HepG2 (cell line): ENCODE data around the gene SLC25A47. TPM values are rescaled to one million over a fixed set of nuclear protein-coding genes. Genes with fewer than 3 reads are reported as not detected.

ENCODE experiments used
- ERF ChIP-seq: IDR thresholded peaks from 2 replicates; pipeline ENCODE4 v1.6.1; 2018; ENCODE audit warnings: missing biosample characterization, missing genetic modification reagents
- ETV6 ChIP-seq: sonication (generic); formaldehyde crosslinking; conservative IDR thresholded peaks from 2 replicates; pipeline ENCODE4 v1.4.0; 2020; ENCODE audit warnings: missing genetic modification reagents
- JARID2 ChIP-seq: sonication (generic); formaldehyde crosslinking; IDR thresholded peaks from 2 replicates; pipeline ENCODE4 v1.8.1; 2023; ENCODE audit warnings: missing genetic modification reagents, inconsistent platforms; ENCODE audit not compliant: insufficient replicate concordance
- LCORL ChIP-seq, 2 experiments: fragments of 450-650 bp in 1 of 2; sonication (generic) in 1 of 2; formaldehyde crosslinking in 1 of 2; IDR thresholded peaks; 2 replicates each; pipeline versions ENCODE4 v1.5.0 to v1.6.1; 2017 to 2020; ENCODE audit warnings: antibody characterized with exemption in 1 of 2, missing genetic modification reagents in 1 of 2
- TCF12 ChIP-seq, 2 experiments: fragments of 450-650 bp in 1 of 2; sonication (generic) in 1 of 2; formaldehyde crosslinking in 1 of 2; IDR thresholded peaks; 2 replicates each; pipeline versions ENCODE4 v1.6.1 to v1.8.0; 2017 to 2022; ENCODE audit warnings: antibody characterized with exemption in 1 of 2, mild to moderate bottlenecking in 1 of 2, missing genetic modification reagents in 1 of 2, moderate library complexity in 1 of 2
- TRIM24 ChIP-seq: sonication (generic); formaldehyde crosslinking; IDR thresholded peaks from 2 replicates; pipeline ENCODE4 v1.8.0; 2022; ENCODE audit warnings: mild to moderate bottlenecking, missing genetic modification reagents
- ZNF44 ChIP-seq: sonication (generic); formaldehyde crosslinking; IDR thresholded peaks from 2 replicates; pipeline ENCODE4 v1.5.1; 2020; ENCODE audit warnings: mild to moderate bottlenecking, missing genetic modification reagents
- ZNF556 ChIP-seq: sonication (generic); formaldehyde crosslinking; IDR thresholded peaks from 2 replicates; pipeline ENCODE4 v1.4.0; 2020; ENCODE audit warnings: mild to moderate bottlenecking, missing genetic modification reagents, borderline replicate concordance
- polyA plus RNA-seq, 8 experiments: library from polyadenylated mRNA; depleted of rRNA in 3 of 8; stranded (reverse) in 7 of 8; unstranded in 1 of 8; fragments of >200 nt; fragmentation: Illumina TruSeq in 4 of 8; extraction: Trizol in 4 of 8; gene quantifications; 2 replicates each; pipeline versions ENCODE4 v1.2.1 to v1.2.3, GENCODE V29; 2011 to 2016; ENCODE audit warnings: low read depth in 4 of 8, missing spikeins in 1 of 8, mixed read lengths in 1 of 8; ENCODE audit not compliant: insufficient read depth in 1 of 8
- total RNA-seq, 5 experiments: library from RNA; depleted of rRNA; stranded (reverse); fragments of >200 nt; fragmentation: Illumina TruSeq; extraction: Trizol; gene quantifications; 2 replicates each; pipeline ENCODE4 v1.2.3, GENCODE V29; 2016; ENCODE audit warnings: low read depth in 1 of 5
- TF ChIP-seq, protein P1 (sequence below): sonication (generic); formaldehyde crosslinking; IDR thresholded peaks from 2 replicates; pipeline ENCODE4 v1.4.0; 2020; ENCODE audit warnings: mild to moderate bottlenecking, missing genetic modification reagents, borderline replicate concordance
- TF ChIP-seq, protein P2 (sequence below), 2 experiments: fragments of 450-650 bp in 1 of 2; sonication (generic) in 1 of 2; formaldehyde crosslinking; IDR thresholded peaks; 2 replicates each; pipeline versions ENCODE4 v1.5.0 to v1.8.0; 2020 to 2022; ENCODE audit warnings: mild to moderate bottlenecking in 1 of 2, missing genetic modification reagents in 1 of 2
- TF ChIP-seq, protein P3 (sequence below): sonication (generic); formaldehyde crosslinking; conservative IDR thresholded peaks from 2 replicates; pipeline ENCODE4 v1.4.0; 2020; ENCODE audit warnings: mild to moderate bottlenecking, missing genetic modification reagents, moderate library complexity
- TF ChIP-seq, protein P4 (sequence below): sonication (generic); formaldehyde crosslinking; IDR thresholded peaks from 2 replicates; pipeline ENCODE4; 2020; ENCODE audit warnings: missing genetic modification reagents, mild to moderate bottlenecking, borderline replicate concordance

SLC25A47 gene
- total and polyA plus RNA-seq, 2 of the 13 experiments (the other 11 are each of a cell fraction or from before 2014, with no cell fraction given): 1.0 to 1.7 TPM

DNA sequence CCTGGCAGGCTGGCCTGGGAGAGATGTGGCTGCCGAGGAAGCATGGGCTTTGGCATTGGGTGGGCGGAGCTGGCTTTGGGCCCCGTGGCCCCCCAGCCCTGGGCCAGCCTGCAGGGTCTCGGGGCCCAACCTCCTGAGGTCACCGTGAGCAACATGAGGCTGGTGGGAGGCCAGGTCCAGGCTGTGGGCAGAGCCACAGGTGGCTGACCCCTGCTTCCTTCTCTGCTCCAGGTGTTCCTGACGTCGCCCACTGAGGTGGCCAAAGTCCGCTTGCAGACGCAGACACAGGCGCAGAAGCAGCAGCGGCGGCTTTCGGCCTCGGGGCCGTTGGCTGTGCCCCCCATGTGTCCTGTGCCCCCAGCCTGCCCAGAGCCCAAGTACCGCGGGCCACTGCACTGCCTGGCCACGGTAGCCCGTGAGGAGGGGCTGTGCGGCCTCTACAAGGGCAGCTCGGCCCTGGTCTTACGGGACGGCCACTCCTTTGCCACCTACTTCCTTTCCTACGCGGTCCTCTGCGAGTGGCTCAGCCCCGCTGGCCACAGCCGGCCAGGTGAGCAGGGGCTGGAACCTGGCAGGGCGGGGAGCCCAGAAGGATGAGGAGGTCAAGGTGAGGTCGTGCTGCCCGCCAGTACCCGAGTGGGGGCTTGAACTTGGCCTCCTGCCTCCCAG lies 5.5 kb downstream of the SLC25A47 start (continued):
- TF ChIP-seq, protein P1, sequence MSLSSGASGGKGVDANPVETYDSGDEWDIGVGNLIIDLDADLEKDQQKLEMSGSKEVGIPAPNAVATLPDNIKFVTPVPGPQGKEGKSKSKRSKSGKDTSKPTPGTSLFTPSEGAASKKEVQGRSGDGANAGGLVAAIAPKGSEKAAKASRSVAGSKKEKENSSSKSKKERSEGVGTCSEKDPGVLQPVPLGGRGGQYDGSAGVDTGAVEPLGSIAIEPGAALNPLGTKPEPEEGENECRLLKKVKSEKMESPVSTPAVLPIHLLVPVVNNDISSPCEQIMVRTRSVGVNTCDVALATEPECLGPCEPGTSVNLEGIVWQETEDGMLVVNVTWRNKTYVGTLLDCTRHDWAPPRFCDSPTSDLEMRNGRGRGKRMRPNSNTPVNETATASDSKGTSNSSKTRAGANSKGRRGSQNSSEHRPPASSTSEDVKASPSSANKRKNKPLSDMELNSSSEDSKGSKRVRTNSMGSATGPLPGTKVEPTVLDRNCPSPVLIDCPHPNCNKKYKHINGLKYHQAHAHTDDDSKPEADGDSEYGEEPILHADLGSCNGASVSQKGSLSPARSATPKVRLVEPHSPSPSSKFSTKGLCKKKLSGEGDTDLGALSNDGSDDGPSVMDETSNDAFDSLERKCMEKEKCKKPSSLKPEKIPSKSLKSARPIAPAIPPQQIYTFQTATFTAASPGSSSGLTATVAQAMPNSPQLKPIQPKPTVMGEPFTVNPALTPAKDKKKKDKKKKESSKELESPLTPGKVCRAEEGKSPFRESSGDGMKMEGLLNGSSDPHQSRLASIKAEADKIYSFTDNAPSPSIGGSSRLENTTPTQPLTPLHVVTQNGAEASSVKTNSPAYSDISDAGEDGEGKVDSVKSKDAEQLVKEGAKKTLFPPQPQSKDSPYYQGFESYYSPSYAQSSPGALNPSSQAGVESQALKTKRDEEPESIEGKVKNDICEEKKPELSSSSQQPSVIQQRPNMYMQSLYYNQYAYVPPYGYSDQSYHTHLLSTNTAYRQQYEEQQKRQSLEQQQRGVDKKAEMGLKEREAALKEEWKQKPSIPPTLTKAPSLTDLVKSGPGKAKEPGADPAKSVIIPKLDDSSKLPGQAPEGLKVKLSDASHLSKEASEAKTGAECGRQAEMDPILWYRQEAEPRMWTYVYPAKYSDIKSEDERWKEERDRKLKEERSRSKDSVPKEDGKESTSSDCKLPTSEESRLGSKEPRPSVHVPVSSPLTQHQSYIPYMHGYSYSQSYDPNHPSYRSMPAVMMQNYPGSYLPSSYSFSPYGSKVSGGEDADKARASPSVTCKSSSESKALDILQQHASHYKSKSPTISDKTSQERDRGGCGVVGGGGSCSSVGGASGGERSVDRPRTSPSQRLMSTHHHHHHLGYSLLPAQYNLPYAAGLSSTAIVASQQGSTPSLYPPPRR (CRISPR knock-in tag): 0 out of 2 replicates have a peak, but pooled peaks have one; percentile 53
- TF ChIP-seq TCF12 (IDR thresholded peaks at IDR 0.05): no peak
- TF ChIP-seq TCF12 (CRISPR knock-in tag; IDR thresholded peaks at IDR 0.05): 0 out of 2 replicates have a peak, but pooled peaks have one; percentile 70
- no peak for TF ChIP-seq ETV6 (CRISPR knock-in tag)
- peak; percentile 41; the same call in 1 of the 2 replicates for TF ChIP-seq ZNF556
- no peak for TF ChIP-seq TRIM24 (CRISPR knock-in tag)
- TF ChIP-seq, protein P2, sequence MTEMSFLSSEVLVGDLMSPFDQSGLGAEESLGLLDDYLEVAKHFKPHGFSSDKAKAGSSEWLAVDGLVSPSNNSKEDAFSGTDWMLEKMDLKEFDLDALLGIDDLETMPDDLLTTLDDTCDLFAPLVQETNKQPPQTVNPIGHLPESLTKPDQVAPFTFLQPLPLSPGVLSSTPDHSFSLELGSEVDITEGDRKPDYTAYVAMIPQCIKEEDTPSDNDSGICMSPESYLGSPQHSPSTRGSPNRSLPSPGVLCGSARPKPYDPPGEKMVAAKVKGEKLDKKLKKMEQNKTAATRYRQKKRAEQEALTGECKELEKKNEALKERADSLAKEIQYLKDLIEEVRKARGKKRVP (CRISPR knock-in tag; IDR thresholded peaks at IDR 0.05): no peak
- peak; percentile 38; the same call in 1 of the 2 replicates for TF ChIP-seq ZNF44
- TF ChIP-seq, protein P3, sequence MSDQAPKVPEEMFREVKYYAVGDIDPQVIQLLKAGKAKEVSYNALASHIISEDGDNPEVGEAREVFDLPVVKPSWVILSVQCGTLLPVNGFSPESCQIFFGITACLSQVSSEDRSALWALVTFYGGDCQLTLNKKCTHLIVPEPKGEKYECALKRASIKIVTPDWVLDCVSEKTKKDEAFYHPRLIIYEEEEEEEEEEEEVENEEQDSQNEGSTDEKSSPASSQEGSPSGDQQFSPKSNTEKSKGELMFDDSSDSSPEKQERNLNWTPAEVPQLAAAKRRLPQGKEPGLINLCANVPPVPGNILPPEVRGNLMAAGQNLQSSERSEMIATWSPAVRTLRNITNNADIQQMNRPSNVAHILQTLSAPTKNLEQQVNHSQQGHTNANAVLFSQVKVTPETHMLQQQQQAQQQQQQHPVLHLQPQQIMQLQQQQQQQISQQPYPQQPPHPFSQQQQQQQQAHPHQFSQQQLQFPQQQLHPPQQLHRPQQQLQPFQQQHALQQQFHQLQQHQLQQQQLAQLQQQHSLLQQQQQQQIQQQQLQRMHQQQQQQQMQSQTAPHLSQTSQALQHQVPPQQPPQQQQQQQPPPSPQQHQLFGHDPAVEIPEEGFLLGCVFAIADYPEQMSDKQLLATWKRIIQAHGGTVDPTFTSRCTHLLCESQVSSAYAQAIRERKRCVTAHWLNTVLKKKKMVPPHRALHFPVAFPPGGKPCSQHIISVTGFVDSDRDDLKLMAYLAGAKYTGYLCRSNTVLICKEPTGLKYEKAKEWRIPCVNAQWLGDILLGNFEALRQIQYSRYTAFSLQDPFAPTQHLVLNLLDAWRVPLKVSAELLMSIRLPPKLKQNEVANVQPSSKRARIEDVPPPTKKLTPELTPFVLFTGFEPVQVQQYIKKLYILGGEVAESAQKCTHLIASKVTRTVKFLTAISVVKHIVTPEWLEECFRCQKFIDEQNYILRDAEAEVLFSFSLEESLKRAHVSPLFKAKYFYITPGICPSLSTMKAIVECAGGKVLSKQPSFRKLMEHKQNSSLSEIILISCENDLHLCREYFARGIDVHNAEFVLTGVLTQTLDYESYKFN (CRISPR knock-in tag): peak; percentile 52
- TF ChIP-seq ERF (CRISPR knock-in tag): peak; percentile 23; the same call in 1 of the 2 replicates
- TF ChIP-seq JARID2 (CRISPR knock-in tag): no peak
- no peak for TF ChIP-seq LCORL (IDR thresholded peaks at IDR 0.05)
- peak; percentile 85 for TF ChIP-seq LCORL (CRISPR knock-in tag; IDR thresholded peaks at IDR 0.05)
- TF ChIP-seq, protein P4, sequence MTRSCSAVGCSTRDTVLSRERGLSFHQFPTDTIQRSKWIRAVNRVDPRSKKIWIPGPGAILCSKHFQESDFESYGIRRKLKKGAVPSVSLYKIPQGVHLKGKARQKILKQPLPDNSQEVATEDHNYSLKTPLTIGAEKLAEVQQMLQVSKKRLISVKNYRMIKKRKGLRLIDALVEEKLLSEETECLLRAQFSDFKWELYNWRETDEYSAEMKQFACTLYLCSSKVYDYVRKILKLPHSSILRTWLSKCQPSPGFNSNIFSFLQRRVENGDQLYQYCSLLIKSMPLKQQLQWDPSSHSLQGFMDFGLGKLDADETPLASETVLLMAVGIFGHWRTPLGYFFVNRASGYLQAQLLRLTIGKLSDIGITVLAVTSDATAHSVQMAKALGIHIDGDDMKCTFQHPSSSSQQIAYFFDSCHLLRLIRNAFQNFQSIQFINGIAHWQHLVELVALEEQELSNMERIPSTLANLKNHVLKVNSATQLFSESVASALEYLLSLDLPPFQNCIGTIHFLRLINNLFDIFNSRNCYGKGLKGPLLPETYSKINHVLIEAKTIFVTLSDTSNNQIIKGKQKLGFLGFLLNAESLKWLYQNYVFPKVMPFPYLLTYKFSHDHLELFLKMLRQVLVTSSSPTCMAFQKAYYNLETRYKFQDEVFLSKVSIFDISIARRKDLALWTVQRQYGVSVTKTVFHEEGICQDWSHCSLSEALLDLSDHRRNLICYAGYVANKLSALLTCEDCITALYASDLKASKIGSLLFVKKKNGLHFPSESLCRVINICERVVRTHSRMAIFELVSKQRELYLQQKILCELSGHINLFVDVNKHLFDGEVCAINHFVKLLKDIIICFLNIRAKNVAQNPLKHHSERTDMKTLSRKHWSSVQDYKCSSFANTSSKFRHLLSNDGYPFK: peak; percentile 16; the same call in 1 of the 2 replicates
